ENCODE data around the gene TGFBR3.

TGFBR3 gene

DNA sequence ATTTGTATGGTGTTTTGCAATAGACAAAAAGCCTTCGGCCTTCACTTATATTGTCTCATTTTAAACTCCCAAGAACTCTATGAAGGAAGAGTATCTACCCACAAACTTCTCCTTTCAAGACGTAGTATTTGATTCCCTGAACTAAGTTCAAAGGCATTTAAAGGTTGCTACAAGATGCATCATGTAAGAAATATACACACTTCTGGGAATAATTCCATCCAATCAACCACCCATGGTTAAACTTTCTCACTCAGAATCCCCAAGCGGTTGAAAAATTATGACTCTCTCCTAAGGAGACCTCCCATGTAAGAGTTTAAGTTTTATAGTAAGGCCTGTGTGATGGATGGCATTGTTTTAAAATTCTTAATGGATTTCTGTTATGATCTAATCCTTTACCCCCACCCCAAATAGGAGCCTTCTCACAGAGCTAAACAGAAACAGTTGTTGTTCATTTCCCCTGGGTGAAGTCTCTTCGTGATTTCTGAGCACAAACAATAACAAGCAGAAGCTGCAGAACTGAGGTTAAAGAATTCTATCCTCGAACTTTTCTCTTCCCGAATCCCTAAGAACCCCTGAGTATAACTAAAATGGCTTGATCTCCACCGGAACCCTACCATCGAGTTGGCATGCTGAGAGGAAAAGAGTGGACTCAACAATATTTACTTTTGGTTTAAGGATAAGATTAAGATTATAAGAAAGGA is 185.0 kb downstream of the TGFBR3 start:
- CTCF ChIA-PET: no interaction called here
- WGBS (ENCODE audit: insufficient coverage): 100% methylated on average over 3 of the region's 8 CpGs
- Histone ChIP-seq H3K27ac (ENCODE audit: insufficient read depth in 1 of 2, low read depth in 1 of 2, low read length in 2 of 2, poor library complexity in 1 of 2, severe bottlenecking in 2 of 2) (no peak overlapping the region), H3K9me3 (ENCODE audit: control extremely low read depth in 1 of 5, control insufficient read depth in 4 of 5, insufficient read depth in 2 of 5, low read depth in 1 of 5, low read length in 4 of 5) (no peaks in the 10 kb centered on the region), H3K4me1 (ENCODE audit: control extremely low read depth in 1 of 4, control insufficient read depth in 4 of 4, insufficient read depth in 4 of 4, low read length in 3 of 4) (peaks cover 3 to 7% (median 6%) of the 10 kb centered on the region in 4 experiments), H3K4me3 (ENCODE audit: control insufficient read depth in 1 of 7, extremely low read depth in 1 of 7, insufficient read depth in 4 of 7, low read depth in 2 of 7, low read length in 6 of 7) (no peak overlapping the region), H3K27me3 (replicated peaks in 2 of 5; ENCODE audit: control insufficient read depth in 4 of 5, insufficient read depth in 5 of 5, low read length in 4 of 5) (no peaks in the 10 kb centered on the region), H3K36me3 (ENCODE audit: control insufficient read depth in 4 of 4, insufficient read depth in 4 of 4, low read length in 3 of 4) (no peaks in the 10 kb centered on the region)
- no peak for DNase-seq
- POLR2A ChIA-PET: no interaction called here

DNA sequence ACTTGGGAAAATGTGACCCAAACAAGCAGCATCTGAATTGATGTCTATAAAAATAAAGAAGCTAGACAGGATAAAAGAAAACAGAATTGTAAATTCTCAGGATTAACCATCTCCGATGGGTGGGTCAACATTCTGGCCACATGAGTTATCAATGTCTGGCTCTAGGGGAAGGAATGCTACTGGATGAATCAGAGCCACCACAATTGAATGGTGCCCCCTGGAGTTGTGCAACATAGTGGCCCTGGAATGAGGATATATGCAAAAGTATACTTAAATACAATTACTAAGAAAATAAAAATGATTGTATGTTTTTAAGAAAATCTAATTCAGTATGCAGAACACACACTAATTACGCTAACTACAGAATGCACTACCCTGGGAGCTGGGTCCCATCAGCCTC is 185.6 kb downstream of the TGFBR3 start:
- peaks cover 3 to 7% (median 6%) of the 10 kb centered on the region in 4 experiments for H3K4me1 ChIP-seq (ENCODE audit: control extremely low read depth in 1 of 4, control insufficient read depth in 4 of 4, insufficient read depth in 4 of 4, low read length in 3 of 4)
- no peak for DNase-seq
- no peaks in the 10 kb centered on the region for H3K36me3 ChIP-seq (ENCODE audit: control insufficient read depth in 4 of 4, insufficient read depth in 4 of 4, low read length in 3 of 4)
- H3K27ac ChIP-seq (ENCODE audit: insufficient read depth in 1 of 2, low read depth in 1 of 2, low read length in 2 of 2, poor library complexity in 1 of 2, severe bottlenecking in 2 of 2): no peak overlapping the region
- H3K27me3 ChIP-seq (replicated peaks in 2 of 5; ENCODE audit: control insufficient read depth in 4 of 5, insufficient read depth in 5 of 5, low read length in 4 of 5): no peaks in the 10 kb centered on the region
- POLR2A ChIA-PET: no interaction called here
- no peaks in the 10 kb centered on the region for H3K9me3 ChIP-seq (ENCODE audit: control extremely low read depth in 1 of 5, control insufficient read depth in 4 of 5, insufficient read depth in 2 of 5, low read depth in 1 of 5, low read length in 4 of 5)
- no peak overlapping the region for H3K4me3 ChIP-seq (ENCODE audit: control insufficient read depth in 1 of 7, extremely low read depth in 1 of 7, insufficient read depth in 4 of 7, low read depth in 2 of 7, low read length in 6 of 7)
- CTCF ChIA-PET: interaction anchor here (0.9 kb wide), 1 partner anchor 98 kb away, joined by 3 read pairs; no protein-coding TSS in a partner anchor
- WGBS (ENCODE audit: insufficient coverage): 100% methylated on average over 1 of the region's 2 CpGs

DNA sequence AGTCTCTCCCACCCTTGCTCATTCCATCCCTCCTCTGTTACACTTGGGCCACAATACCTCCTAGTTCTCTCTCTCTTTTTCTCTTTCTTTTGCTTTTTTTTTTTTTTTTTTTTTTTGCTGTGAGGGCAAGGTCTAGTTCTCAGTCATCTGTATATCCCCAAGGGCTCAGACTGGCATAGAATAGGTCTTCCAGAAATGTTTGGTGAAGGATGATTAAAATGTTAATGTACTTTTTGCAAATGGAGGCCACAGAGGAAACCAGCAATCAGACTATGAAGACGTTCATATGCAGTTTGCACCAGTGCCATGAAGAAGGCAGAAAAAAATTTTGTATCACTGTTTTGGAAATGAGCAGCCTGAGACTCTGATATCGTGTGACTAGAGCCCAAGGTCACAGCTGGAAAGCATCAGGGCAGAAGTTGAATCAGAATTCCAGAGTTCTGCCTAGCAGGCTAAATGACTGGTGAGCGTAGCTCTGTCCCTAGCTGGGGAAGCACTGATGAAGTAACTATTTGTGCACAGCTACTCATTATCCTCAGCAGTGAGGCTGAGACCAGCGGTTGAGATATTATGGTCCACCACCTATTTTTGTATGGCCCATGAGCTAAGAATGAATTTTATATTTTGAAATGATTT is 186.5 kb downstream of the TGFBR3 start:
- POLR2A ChIA-PET: no interaction called here
- H3K27ac ChIP-seq (ENCODE audit: insufficient read depth in 1 of 2, low read depth in 1 of 2, low read length in 2 of 2, poor library complexity in 1 of 2, severe bottlenecking in 2 of 2): no peak overlapping the region
- H3K36me3 ChIP-seq (ENCODE audit: control insufficient read depth in 4 of 4, insufficient read depth in 4 of 4, low read length in 3 of 4): no peaks in the 10 kb centered on the region
- no peak overlapping the region for H3K4me3 ChIP-seq (ENCODE audit: control insufficient read depth in 1 of 7, extremely low read depth in 1 of 7, insufficient read depth in 4 of 7, low read depth in 2 of 7, low read length in 6 of 7)
- no peaks in the 10 kb centered on the region for H3K27me3 ChIP-seq (replicated peaks in 2 of 5; ENCODE audit: control insufficient read depth in 4 of 5, insufficient read depth in 5 of 5, low read length in 4 of 5)
- peaks cover 3 to 7% (median 6%) of the 10 kb centered on the region in 4 experiments for H3K4me1 ChIP-seq (ENCODE audit: control extremely low read depth in 1 of 4, control insufficient read depth in 4 of 4, insufficient read depth in 4 of 4, low read length in 3 of 4)
- 94% methylated on average over 3 of the region's 4 CpGs for WGBS (ENCODE audit: insufficient coverage)
- DNase-seq: no peak
- CTCF ChIA-PET: interaction anchor here (0.9 kb wide), 1 partner anchor 99 kb away, joined by 3 read pairs; no protein-coding TSS in a partner anchor
- H3K9me3 ChIP-seq (ENCODE audit: control extremely low read depth in 1 of 5, control insufficient read depth in 4 of 5, insufficient read depth in 2 of 5, low read depth in 1 of 5, low read length in 4 of 5): no peaks in the 10 kb centered on the region

DNA sequence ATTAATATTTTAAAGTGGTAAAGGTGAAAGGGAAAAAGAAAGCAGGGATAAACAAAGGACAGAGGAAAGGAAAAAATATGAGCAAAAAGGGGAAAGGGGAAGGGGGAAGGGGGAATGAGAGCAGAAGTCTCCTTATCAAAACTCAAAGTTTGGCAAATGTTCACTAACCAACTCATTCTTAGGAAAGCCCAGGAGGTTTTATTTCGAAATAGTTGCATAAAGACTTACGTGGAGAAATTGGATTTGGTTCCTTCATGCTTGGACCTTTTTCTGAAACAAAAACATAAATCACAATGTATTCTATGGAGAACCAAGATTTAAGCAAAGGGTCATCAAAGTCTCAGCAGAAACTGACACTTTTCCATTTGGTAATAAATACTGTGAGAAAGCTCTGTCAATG is 188.1 kb downstream of the TGFBR3 start:
- Histone ChIP-seq H3K9me3 (ENCODE audit: control extremely low read depth in 1 of 5, control insufficient read depth in 4 of 5, insufficient read depth in 2 of 5, low read depth in 1 of 5, low read length in 4 of 5) (no peaks in the 10 kb centered on the region), H3K36me3 (ENCODE audit: control insufficient read depth in 4 of 4, insufficient read depth in 4 of 4, low read length in 3 of 4) (no peaks in the 10 kb centered on the region), H3K4me1 (ENCODE audit: control extremely low read depth in 1 of 4, control insufficient read depth in 4 of 4, insufficient read depth in 4 of 4, low read length in 3 of 4) (peaks cover 3 to 7% (median 6%) of the 10 kb centered on the region in 4 experiments), H3K4me3 (ENCODE audit: control insufficient read depth in 1 of 7, extremely low read depth in 1 of 7, insufficient read depth in 4 of 7, low read depth in 2 of 7, low read length in 6 of 7) (no peak overlapping the region), H3K27ac (ENCODE audit: insufficient read depth in 1 of 2, low read depth in 1 of 2, low read length in 2 of 2, poor library complexity in 1 of 2, severe bottlenecking in 2 of 2) (no peak overlapping the region), H3K27me3 (replicated peaks in 2 of 5; ENCODE audit: control insufficient read depth in 4 of 5, insufficient read depth in 5 of 5, low read length in 4 of 5) (no peaks in the 10 kb centered on the region)
- ChIA-PET POLR2A (no interaction called here), CTCF (no interaction called here)
- WGBS (ENCODE audit: insufficient coverage): no CpG with 5 or more reads among the region's 2 CpGs
- no peak for DNase-seq

DNA sequence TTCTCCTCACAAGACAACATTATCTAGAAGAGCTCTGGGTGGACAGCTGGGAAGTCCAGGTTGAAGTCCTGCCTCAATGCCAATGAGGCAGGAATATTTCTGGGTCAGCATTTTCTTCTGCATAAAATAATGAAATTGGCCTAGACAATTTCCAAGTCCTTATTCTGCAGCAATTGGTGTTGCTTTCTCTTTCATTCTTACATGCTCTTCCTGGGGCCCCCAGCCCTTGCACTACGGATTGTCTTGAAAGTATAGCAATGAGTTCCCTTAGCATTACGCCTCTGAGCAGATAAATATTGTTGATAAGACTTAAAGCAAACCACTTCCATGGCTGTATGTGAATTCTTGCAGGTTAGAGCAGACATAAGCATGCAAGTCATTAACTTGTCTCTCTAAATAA is 188.5 kb downstream of the TGFBR3 start:
- ChIA-PET CTCF (no interaction called here), POLR2A (no interaction called here)
- no peak overlapping the region for H3K27ac ChIP-seq (ENCODE audit: insufficient read depth in 1 of 2, low read depth in 1 of 2, low read length in 2 of 2, poor library complexity in 1 of 2, severe bottlenecking in 2 of 2)
- no peaks in the 10 kb centered on the region for H3K9me3 ChIP-seq (ENCODE audit: control extremely low read depth in 1 of 5, control insufficient read depth in 4 of 5, insufficient read depth in 2 of 5, low read depth in 1 of 5, low read length in 4 of 5)
- DNase-seq: peak in 2 of 3 donors; percentile 63 to 68
- H3K36me3 ChIP-seq (ENCODE audit: control insufficient read depth in 4 of 4, insufficient read depth in 4 of 4, low read length in 3 of 4): no peaks in the 10 kb centered on the region
- peaks cover 3 to 7% (median 6%) of the 10 kb centered on the region in 4 experiments for H3K4me1 ChIP-seq (ENCODE audit: control extremely low read depth in 1 of 4, control insufficient read depth in 4 of 4, insufficient read depth in 4 of 4, low read length in 3 of 4)
- H3K4me3 ChIP-seq (ENCODE audit: control insufficient read depth in 1 of 7, extremely low read depth in 1 of 7, insufficient read depth in 4 of 7, low read depth in 2 of 7, low read length in 6 of 7): peak overlapping the region in 2 of 7 experiments; percentile 5 to 34
- no peaks in the 10 kb centered on the region for H3K27me3 ChIP-seq (replicated peaks in 2 of 5; ENCODE audit: control insufficient read depth in 4 of 5, insufficient read depth in 5 of 5, low read length in 4 of 5)
- no CpG with 5 or more reads among the region's 2 CpGs for WGBS (ENCODE audit: insufficient coverage)

DNA sequence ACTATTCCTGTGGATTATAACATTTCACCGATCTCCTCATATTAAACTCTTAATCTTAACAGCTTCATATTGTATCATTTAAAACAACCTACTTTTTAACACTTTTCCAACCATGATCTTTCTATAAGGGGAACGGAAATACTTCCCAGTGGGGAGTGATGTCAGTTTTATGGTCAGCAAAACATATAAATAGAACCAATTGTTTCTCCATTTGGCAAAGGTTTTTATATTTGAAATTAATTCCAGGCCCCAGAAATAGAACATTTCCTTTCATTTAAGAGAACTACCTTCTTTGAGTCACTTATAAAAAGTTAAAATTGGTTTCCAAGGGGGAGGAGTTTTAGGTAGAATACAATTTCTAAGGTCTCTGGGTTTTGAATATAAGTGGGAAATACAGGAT is 189.6 kb downstream of the TGFBR3 start:
- ChIA-PET POLR2A (no interaction called here), CTCF (no interaction called here)
- Histone ChIP-seq H3K36me3 (ENCODE audit: control insufficient read depth in 4 of 4, insufficient read depth in 4 of 4, low read length in 3 of 4) (no peaks in the 10 kb centered on the region), H3K4me1 (ENCODE audit: control extremely low read depth in 1 of 4, control insufficient read depth in 4 of 4, insufficient read depth in 4 of 4, low read length in 3 of 4) (peaks cover 3 to 7% (median 6%) of the 10 kb centered on the region in 4 experiments), H3K4me3 (ENCODE audit: control insufficient read depth in 1 of 7, extremely low read depth in 1 of 7, insufficient read depth in 4 of 7, low read depth in 2 of 7, low read length in 6 of 7) (no peak overlapping the region), H3K27me3 (replicated peaks in 2 of 5; ENCODE audit: control insufficient read depth in 4 of 5, insufficient read depth in 5 of 5, low read length in 4 of 5) (no peaks in the 10 kb centered on the region), H3K27ac (ENCODE audit: insufficient read depth in 1 of 2, low read depth in 1 of 2, low read length in 2 of 2, poor library complexity in 1 of 2, severe bottlenecking in 2 of 2) (no peak overlapping the region), H3K9me3 (ENCODE audit: control extremely low read depth in 1 of 5, control insufficient read depth in 4 of 5, insufficient read depth in 2 of 5, low read depth in 1 of 5, low read length in 4 of 5) (no peaks in the 10 kb centered on the region)
- DNase-seq: no peak
- WGBS (ENCODE audit: insufficient coverage): no CpG with 5 or more reads among the region's 2 CpGs

DNA sequence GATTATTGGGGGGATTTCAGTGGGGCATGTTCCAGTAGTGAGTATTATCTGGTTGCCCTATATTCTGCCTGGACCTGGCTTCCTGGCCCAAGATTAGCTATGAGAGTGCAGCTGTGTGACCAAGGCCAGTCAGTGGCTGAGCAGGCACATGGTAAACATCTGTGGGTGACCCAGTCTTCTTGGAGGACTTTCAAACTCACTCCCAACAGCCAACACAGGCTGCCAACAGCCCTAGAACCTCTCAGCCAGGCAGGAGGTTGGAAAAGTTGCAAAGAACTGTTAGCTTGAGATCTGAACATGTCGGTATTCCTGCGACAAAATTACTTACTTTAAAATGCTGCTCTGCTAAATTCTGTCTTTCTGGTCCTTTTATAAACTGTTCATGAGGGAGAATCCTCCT is 192.4 kb downstream of the TGFBR3 start:
- H3K4me1 ChIP-seq (ENCODE audit: control extremely low read depth in 1 of 4, control insufficient read depth in 4 of 4, insufficient read depth in 4 of 4, low read length in 3 of 4): peaks cover 3 to 7% (median 6%) of the 10 kb centered on the region in 4 experiments
- no peak for DNase-seq
- no peaks in the 10 kb centered on the region for H3K36me3 ChIP-seq (ENCODE audit: control insufficient read depth in 4 of 4, insufficient read depth in 4 of 4, low read length in 3 of 4)
- POLR2A ChIA-PET: no interaction called here
- CTCF ChIA-PET: no interaction called here
- H3K4me3 ChIP-seq (ENCODE audit: control insufficient read depth in 1 of 7, extremely low read depth in 1 of 7, insufficient read depth in 4 of 7, low read depth in 2 of 7, low read length in 6 of 7): no peak overlapping the region
- no peaks in the 10 kb centered on the region for H3K27me3 ChIP-seq (replicated peaks in 2 of 5; ENCODE audit: control insufficient read depth in 4 of 5, insufficient read depth in 5 of 5, low read length in 4 of 5)
- 94% methylated on average over 2 of the region's 2 CpGs for WGBS (ENCODE audit: insufficient coverage)
- H3K27ac ChIP-seq (ENCODE audit: insufficient read depth in 1 of 2, low read depth in 1 of 2, low read length in 2 of 2, poor library complexity in 1 of 2, severe bottlenecking in 2 of 2): no peak overlapping the region
- H3K9me3 ChIP-seq (ENCODE audit: control extremely low read depth in 1 of 5, control insufficient read depth in 4 of 5, insufficient read depth in 2 of 5, low read depth in 1 of 5, low read length in 4 of 5): no peaks in the 10 kb centered on the region

All from common myeloid progenitor, CD34-positive (primary cell).